Panc1 (cell line): ENCODE results near the gene HYAL2. TPM values are rescaled to one million over a fixed set of nuclear protein-coding genes. Genes with fewer than 3 reads are reported as not detected.
"Not testable (repeated sequence)": the region's sequence is repeated elsewhere in the genome, so short reads cannot be mapped to it uniquely, and the experiment has no call there.

Experiments used
- ATAC-seq: fragments of 200-7000 bp; cut with Tn5 transposase; 2 replicates; pipeline ENCODE4 v1.9.1; 2020; ENCODE audit warnings: mild to moderate bottlenecking, moderate library complexity
- BruUV-seq: library from RNA; stranded (reverse); fragments of 400-500 nt; replicated peaks from 2 replicates; lab custom pipeline; 2021; lab: Mats Ljungman, UMichigan
- CTCF ChIA-PET: fragments of 300-600 bp; sonication (Branson Sonifier 250); formaldehyde crosslinking; loops from one replicate; lab custom pipeline; 2022; ENCODE audit warnings: antibody characterized with exemption; lab: Charles Lee
- POLR2A ChIA-PET: fragments of 300-600 bp; sonication (Branson Sonifier 250); formaldehyde crosslinking; loops from one replicate; lab custom pipeline; 2022; ENCODE audit warnings: antibody characterized with exemption; lab: Charles Lee
- DNase-seq: peaks from one replicate; pipeline ENCODE4 v3.0.0-alpha.2; 2010; ENCODE audit warnings: low read depth, low spot score
- H3K27ac ChIP-seq: 2 replicates; pipeline ENCODE4 v1.5.1; 2011; ENCODE audit warnings: mild to moderate bottlenecking, low read length, inconsistent platforms
- H3K27me3 ChIP-seq: fragments of 200-500 bp; sonication (Bioruptor generic); 2 replicates; pipeline ENCODE4 v1.6.0; 2014; ENCODE audit warnings: low read length, inconsistent platforms; ENCODE audit not compliant: control insufficient read depth, insufficient read depth
- H3K36me3 ChIP-seq: fragments of 200-500 bp; sonication (Bioruptor generic); 2 replicates; pipeline ENCODE4 v1.5.1; 2014; ENCODE audit warnings: inconsistent platforms, mild to moderate bottlenecking, low read length, moderate library complexity; ENCODE audit not compliant: control insufficient read depth, insufficient read depth
- H3K4me1 ChIP-seq: 2 replicates; pipeline ENCODE4 v1.5.1; 2011; ENCODE audit warnings: inconsistent platforms, mild to moderate bottlenecking, low read length, moderate library complexity; ENCODE audit not compliant: control insufficient read depth, insufficient read depth
- H3K4me3 ChIP-seq, 2 experiments: 2 replicates each; pipeline ENCODE4 v1.5.1; 2011 to 2012; ENCODE audit warnings: low read depth in 2 of 2, low read length in 2 of 2, mild to moderate bottlenecking in 2 of 2, inconsistent platforms in 1 of 2, moderate library complexity in 1 of 2
- H3K9me3 ChIP-seq: fragments of 200-500 bp; sonication (Bioruptor generic); 2 replicates; pipeline ENCODE4 v1.5.1; 2014; ENCODE audit warnings: low read depth, mild to moderate bottlenecking, inconsistent platforms, low read length, moderate library complexity; ENCODE audit not compliant: control insufficient read depth, insufficient read depth
- CTCF ChIP-seq: fragments of 450-650 bp; IDR thresholded peaks from 2 replicates; pipeline ENCODE4 v1.5.1; 2017; ENCODE audit warnings: mild to moderate bottlenecking
- POLR2AphosphoS5 ChIP-seq: IDR thresholded peaks from 2 replicates; pipeline ENCODE4 v1.6.1; 2012; ENCODE audit warnings: mild to moderate bottlenecking, low read depth, low read length, moderate library complexity
- SIN3A ChIP-seq: IDR thresholded peaks from 2 replicates; pipeline ENCODE4 v1.6.1; 2012; ENCODE audit warnings: low read depth, mild to moderate bottlenecking, low read length, moderate library complexity, borderline replicate concordance; ENCODE audit not compliant: insufficient read depth
- TCF7L2 ChIP-seq: IDR thresholded peaks from 2 replicates; pipeline ENCODE4 v1.6.1; 2011; ENCODE audit warnings: mild to moderate bottlenecking, low read depth, low read length, inconsistent platforms
- in situ Hi-C: cut with HindIII; loops from 2 replicates; pipeline ENCODE4 v1.10.0; 2016; ENCODE audit warnings: low sequenced_read_pairs, low pct_unique_long_range_greater_than_20kb
- intact Hi-C: fragments of 100-400 bp; cut with micrococcal nuclease; formaldehyde crosslinking; loops from one replicate; pipeline ENCODE4 v1.10.0; 2022; ENCODE audit not compliant: unreplicated experiment
- total RNA-seq: library from RNA; stranded (reverse); gene quantifications from one replicate; pipeline ENCODE4 v1.2.1, GENCODE V29; 2021; ENCODE audit not compliant: unreplicated experiment
- TF ChIP-seq, protein P1 (sequence below), 2 experiments: IDR thresholded peaks; 2 replicates each; pipeline ENCODE4 v1.6.1; 2011 to 2012; ENCODE audit warnings: low read depth in 2 of 2, control low read depth in 1 of 2, low read length in 1 of 2, mild to moderate bottlenecking in 1 of 2, moderate library complexity in 1 of 2; ENCODE audit not compliant: insufficient read depth in 1 of 2

HYAL2 gene
- total RNA-seq, 1 experiment from 2014 or later = 41.5 TPM

DNA sequence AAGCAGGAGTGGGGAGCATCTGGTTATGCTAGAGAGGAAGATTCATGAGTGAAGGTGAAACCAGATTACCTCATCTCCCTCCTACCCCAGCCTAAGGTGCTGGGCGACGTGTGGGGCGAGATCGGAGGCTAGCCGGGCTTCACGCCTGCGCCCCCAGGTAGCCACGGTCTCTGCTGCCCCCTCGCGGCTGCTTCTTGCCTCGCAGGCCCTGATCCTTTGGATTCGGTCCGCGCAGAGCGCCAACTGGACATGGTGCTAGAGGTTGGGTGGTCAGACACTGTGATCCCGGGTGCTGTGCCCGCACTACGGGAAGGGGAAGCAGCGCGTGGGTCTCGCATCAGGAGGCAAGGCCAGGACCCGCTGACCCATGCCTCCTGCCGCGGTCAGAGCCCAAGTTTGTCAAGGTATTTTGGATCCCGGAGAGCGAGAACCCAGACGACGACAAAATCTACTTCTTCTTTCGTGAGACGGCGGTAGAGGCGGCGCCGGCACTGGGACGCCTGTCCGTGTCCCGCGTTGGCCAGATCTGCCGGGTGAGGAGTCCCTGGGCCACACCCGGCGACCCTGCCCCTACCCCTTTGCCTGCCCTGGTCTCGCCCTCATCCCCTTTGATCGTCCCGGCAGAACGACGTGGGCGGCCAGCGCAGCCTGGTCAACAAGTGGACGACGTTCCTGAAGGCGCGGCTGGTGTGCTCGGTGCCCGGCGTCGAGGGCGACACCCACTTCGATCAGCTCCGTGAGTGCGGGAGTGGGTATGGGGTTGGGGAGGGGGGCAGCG is 49.4 kb downstream of the HYAL2 start:
- no peak overlapping the region for H3K27ac ChIP-seq
- DNase-seq = no peak

GRCh38 chr3:50272538-50272910 is 50.0 kb downstream of the HYAL2 start:
- intact Hi-C loops = loop anchor here (2.0 kb wide), 1 partner anchor 46 kb away; no protein-coding TSS in a partner anchor
- H3K4me3 ChIP-seq, H3K27me3 ChIP-seq, in situ Hi-C loops, BruUV-seq, H3K36me3 ChIP-seq, ATAC-seq, H3K4me1 ChIP-seq, H3K9me3 ChIP-seq, POLR2A ChIA-PET, DNase-seq, H3K27ac ChIP-seq: not testable (repeated sequence)
- CTCF ChIA-PET = interaction anchor here (0.7 to 1.0 kb wide), 2 partner anchors 48 to 149 kb away, joined by 3 to 8 read pairs; no protein-coding TSS in a partner anchor

More for the DNA sequence above, 49.4 kb downstream of the HYAL2 start:
- TF ChIP-seq, protein P1, sequence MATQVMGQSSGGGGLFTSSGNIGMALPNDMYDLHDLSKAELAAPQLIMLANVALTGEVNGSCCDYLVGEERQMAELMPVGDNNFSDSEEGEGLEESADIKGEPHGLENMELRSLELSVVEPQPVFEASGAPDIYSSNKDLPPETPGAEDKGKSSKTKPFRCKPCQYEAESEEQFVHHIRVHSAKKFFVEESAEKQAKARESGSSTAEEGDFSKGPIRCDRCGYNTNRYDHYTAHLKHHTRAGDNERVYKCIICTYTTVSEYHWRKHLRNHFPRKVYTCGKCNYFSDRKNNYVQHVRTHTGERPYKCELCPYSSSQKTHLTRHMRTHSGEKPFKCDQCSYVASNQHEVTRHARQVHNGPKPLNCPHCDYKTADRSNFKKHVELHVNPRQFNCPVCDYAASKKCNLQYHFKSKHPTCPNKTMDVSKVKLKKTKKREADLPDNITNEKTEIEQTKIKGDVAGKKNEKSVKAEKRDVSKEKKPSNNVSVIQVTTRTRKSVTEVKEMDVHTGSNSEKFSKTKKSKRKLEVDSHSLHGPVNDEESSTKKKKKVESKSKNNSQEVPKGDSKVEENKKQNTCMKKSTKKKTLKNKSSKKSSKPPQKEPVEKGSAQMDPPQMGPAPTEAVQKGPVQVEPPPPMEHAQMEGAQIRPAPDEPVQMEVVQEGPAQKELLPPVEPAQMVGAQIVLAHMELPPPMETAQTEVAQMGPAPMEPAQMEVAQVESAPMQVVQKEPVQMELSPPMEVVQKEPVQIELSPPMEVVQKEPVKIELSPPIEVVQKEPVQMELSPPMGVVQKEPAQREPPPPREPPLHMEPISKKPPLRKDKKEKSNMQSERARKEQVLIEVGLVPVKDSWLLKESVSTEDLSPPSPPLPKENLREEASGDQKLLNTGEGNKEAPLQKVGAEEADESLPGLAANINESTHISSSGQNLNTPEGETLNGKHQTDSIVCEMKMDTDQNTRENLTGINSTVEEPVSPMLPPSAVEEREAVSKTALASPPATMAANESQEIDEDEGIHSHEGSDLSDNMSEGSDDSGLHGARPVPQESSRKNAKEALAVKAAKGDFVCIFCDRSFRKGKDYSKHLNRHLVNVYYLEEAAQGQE (IDR thresholded peaks at IDR 0.05; ENCODE audit: insufficient read depth in 1 of 2, low read depth in 2 of 2, low read length in 1 of 2) = 0 out of 4 replicates have a peak, but pooled peaks of 1 of the 2 experiments have one; percentile 17
- TF ChIP-seq CTCF (peak; percentile 88), SIN3A (no peak), TCF7L2 (peak; percentile 92), POLR2AphosphoS5 (no peak; the same call in 1 of the 2 replicates)
- Histone ChIP-seq H3K4me1 (peaks cover 8% of the 10 kb centered on the region), H3K9me3 (no peaks in the 10 kb centered on the region), H3K36me3 (no peaks in the 10 kb centered on the region), H3K4me3 (peak overlapping the region; percentile 27 to 56), H3K27me3 (no peaks in the 10 kb centered on the region)
- intact Hi-C loops = loop anchor here (2.0 kb wide), 1 partner anchor 46 kb away; no protein-coding TSS in a partner anchor
- in situ Hi-C loops = no loop called here
- no TSS peak for BruUV-seq
- CTCF ChIA-PET = interaction anchor here (0.7 kb wide), 1 partner anchor 48 kb away, joined by 8 read pairs; no protein-coding TSS in a partner anchor
- POLR2A ChIA-PET = no interaction called here
- peak; percentile 86 for ATAC-seq
